ENCODE results near the gene HMCN1.

DNA sequence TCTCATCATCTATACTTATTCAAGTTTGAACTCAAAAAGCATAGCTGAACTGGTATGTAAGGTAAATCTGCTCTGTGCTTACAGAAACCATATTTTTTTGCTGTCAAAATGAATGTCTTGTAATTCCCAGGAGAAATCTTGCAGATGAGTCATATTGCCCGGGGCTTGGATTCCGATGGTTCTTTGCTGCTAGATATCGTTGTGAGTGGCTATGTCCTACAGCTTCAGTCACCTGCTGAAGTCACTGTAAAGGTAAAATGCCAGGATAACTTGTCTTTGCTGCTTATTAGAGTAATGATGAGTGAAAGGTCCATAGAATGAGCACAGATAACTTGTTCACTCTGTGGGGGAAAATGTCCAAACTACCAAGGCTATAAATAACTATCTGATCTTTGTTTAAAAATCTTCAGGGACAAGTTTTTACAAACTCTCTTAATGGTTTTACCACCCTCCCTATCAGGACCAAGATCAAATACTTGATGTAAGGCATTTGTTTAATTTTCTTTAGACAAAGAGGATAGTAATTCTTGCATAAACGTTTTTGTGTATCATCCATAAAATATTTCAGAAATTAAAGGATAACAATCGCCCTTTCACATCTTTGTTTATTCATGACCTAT is 418.5 kb downstream of the HMCN1 start:
- TF ChIP-seq, protein P1, sequence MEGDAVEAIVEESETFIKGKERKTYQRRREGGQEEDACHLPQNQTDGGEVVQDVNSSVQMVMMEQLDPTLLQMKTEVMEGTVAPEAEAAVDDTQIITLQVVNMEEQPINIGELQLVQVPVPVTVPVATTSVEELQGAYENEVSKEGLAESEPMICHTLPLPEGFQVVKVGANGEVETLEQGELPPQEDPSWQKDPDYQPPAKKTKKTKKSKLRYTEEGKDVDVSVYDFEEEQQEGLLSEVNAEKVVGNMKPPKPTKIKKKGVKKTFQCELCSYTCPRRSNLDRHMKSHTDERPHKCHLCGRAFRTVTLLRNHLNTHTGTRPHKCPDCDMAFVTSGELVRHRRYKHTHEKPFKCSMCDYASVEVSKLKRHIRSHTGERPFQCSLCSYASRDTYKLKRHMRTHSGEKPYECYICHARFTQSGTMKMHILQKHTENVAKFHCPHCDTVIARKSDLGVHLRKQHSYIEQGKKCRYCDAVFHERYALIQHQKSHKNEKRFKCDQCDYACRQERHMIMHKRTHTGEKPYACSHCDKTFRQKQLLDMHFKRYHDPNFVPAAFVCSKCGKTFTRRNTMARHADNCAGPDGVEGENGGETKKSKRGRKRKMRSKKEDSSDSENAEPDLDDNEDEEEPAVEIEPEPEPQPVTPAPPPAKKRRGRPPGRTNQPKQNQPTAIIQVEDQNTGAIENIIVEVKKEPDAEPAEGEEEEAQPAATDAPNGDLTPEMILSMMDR (IDR thresholded peaks at IDR 0.05): no peak
- no peak for TF ChIP-seq POLR2A (IDR thresholded peaks at IDR 0.05)
